EH (cell line): ENCODE data around the gene FOXRED1.

Experiments used
- DNase-seq: peaks from one replicate; pipeline ENCODE4 v3.0.0-alpha.2; 2015; ENCODE audit warnings: low read depth

FOXRED1 gene

GRCh38 chr11:126311401-126312291, 42.7 kb downstream of the FOXRED1 start:
- DNase-seq = no peak

GRCh38 chr11:126312961-126313360, 44.0 kb downstream of the FOXRED1 start:
- DNase-seq = no peak

- DNase-seq = no peak
Measured at GRCh38 chr11:126313826-126314225, 44.9 kb downstream of the FOXRED1 start.

- no peak for DNase-seq
Measured at GRCh38 chr11:126317432-126317755, 48.4 kb downstream of the FOXRED1 start.

GRCh38 chr11:126317756-126318573, 49.0 kb downstream of the FOXRED1 start:
- peak; percentile 89 for DNase-seq

GRCh38 chr11:126318574-126319373, 49.8 kb downstream of the FOXRED1 start:
- peak; percentile 94 for DNase-seq

- peak; percentile 21 for DNase-seq
Measured at GRCh38 chr11:126319374-126319740, 50.4 kb downstream of the FOXRED1 start.

GRCh38 chr11:126322996-126323395, 54.0 kb downstream of the FOXRED1 start:
- DNase-seq = no peak

GRCh38 chr11:126327281-126328000, 58.5 kb downstream of the FOXRED1 start:
- no peak for DNase-seq
